Fibroblast of peridontal ligament (primary cell): ENCODE results near the gene GPSM1.

ENCODE experiments used
- DNase-seq: peaks from one replicate; pipeline ENCODE4 v3.0.0-alpha.2; 2010; ENCODE audit errors: extremely low read depth

Gene GPSM1

GRCh38 chr9:136332482-136332983 lies 5.2 kb downstream of the GPSM1 start:
- DNase-seq = no peak

GRCh38 chr9:136333045-136333444 lies 5.7 kb downstream of the GPSM1 start:
- no peak for DNase-seq

- DNase-seq = no peak
Measured at GRCh38 chr9:136333486-136333885, 6.1 kb downstream of the GPSM1 start.

- no peak for DNase-seq
Measured at GRCh38 chr9:136334541-136334940, 7.2 kb downstream of the GPSM1 start.

GRCh38 chr9:136335296-136336155 lies 8.2 kb downstream of the GPSM1 start:
- no peak for DNase-seq

GRCh38 chr9:136336156-136336870 lies 9.0 kb downstream of the GPSM1 start:
- DNase-seq = no peak

GRCh38 chr9:136336881-136337280 lies 9.5 kb downstream of the GPSM1 start:
- DNase-seq = no peak

GRCh38 chr9:136337416-136338395 lies 10.4 kb downstream of the GPSM1 start:
- DNase-seq = no peak

GRCh38 chr9:136338511-136338910 lies 11.2 kb downstream of the GPSM1 start:
- no peak for DNase-seq

GRCh38 chr9:136339173-136339957 lies 12.0 kb downstream of the GPSM1 start:
- no peak for DNase-seq

- DNase-seq = no peak
Measured at GRCh38 chr9:136339958-136340310, 12.6 kb downstream of the GPSM1 start.

- DNase-seq = no peak
Measured at GRCh38 chr9:136340356-136341041, 13.2 kb downstream of the GPSM1 start.

GRCh38 chr9:136341042-136341655 lies 13.8 kb downstream of the GPSM1 start:
- no peak for DNase-seq

GRCh38 chr9:136341769-136342168 lies 14.4 kb downstream of the GPSM1 start:
- no peak for DNase-seq

- no peak for DNase-seq
Measured at GRCh38 chr9:136342181-136343120, 15.1 kb downstream of the GPSM1 start.

- DNase-seq = no peak
Measured at GRCh38 chr9:136343121-136343883, 16.0 kb downstream of the GPSM1 start.

GRCh38 chr9:136343884-136344269 lies 16.5 kb downstream of the GPSM1 start:
- no peak for DNase-seq
